Measurements from ENCODE around the gene CNDP1.
A peak's percentile ranks its signal among the peaks of the same experiment; 100 is the strongest.
"Not testable (repeated sequence)": the region's sequence is repeated elsewhere in the genome, so short reads cannot be mapped to it uniquely, and the experiment has no call there.

The CNDP1 gene

GRCh38 chr18:74549591-74550104, 15.3 kb downstream of the CNDP1 start:
- no peak for DNase-seq

- no peak for DNase-seq
Observed at GRCh38 chr18:74550886-74551285, 16.6 kb downstream of the CNDP1 start.

GRCh38 chr18:74551452-74551851, 17.2 kb downstream of the CNDP1 start:
- DNase-seq: no peak

- peak; percentile 61 to 77 for DNase-seq
Observed at GRCh38 chr18:74551936-74552555, 17.7 kb downstream of the CNDP1 start.

GRCh38 chr18:74556126-74556525, 21.8 kb downstream of the CNDP1 start:
- DNase-seq: no peak

- DNase-seq: no peak
Observed at GRCh38 chr18:74558096-74558495, 23.8 kb downstream of the CNDP1 start.

GRCh38 chr18:74562131-74562730, 27.9 kb downstream of the CNDP1 start:
- no peak for DNase-seq

GRCh38 chr18:74562775-74563174, 28.5 kb downstream of the CNDP1 start:
- no peak for DNase-seq

- DNase-seq: no peak
Observed at GRCh38 chr18:74563999-74564398, 29.7 kb downstream of the CNDP1 start.

GRCh38 chr18:74565164-74565563, 30.9 kb downstream of the CNDP1 start:
- not testable (repeated sequence) for DNase-seq

GRCh38 chr18:74565993-74566392, 31.7 kb downstream of the CNDP1 start:
- not testable (repeated sequence) for DNase-seq

- DNase-seq: no peak
Observed at GRCh38 chr18:74567822-74568221, 33.5 kb downstream of the CNDP1 start.

- DNase-seq: no peak
Observed at GRCh38 chr18:74569401-74569800, 35.1 kb downstream of the CNDP1 start.

- no peak for DNase-seq
Observed at GRCh38 chr18:74570266-74570665, 36.0 kb downstream of the CNDP1 start.

- no peak for DNase-seq
Observed at GRCh38 chr18:74571895-74572680, 37.8 kb downstream of the CNDP1 start.

GRCh38 chr18:74573053-74573452, 38.8 kb downstream of the CNDP1 start:
- DNase-seq: no peak

GRCh38 chr18:74574916-74575315, 40.6 kb downstream of the CNDP1 start:
- no peak for DNase-seq

GRCh38 chr18:74577019-74577418, 42.7 kb downstream of the CNDP1 start:
- DNase-seq: no peak

GRCh38 chr18:74579496-74580065, 45.3 kb downstream of the CNDP1 start:
- no peak for DNase-seq

- no peak for DNase-seq
Observed at GRCh38 chr18:74582642-74583041, 48.3 kb downstream of the CNDP1 start.

GRCh38 chr18:74587441-74587840, 53.1 kb downstream of the CNDP1 start:
- DNase-seq: no peak

- no peak for DNase-seq
Observed at GRCh38 chr18:74589021-74589420, 54.7 kb downstream of the CNDP1 start.

GRCh38 chr18:74589811-74590210, 55.5 kb downstream of the CNDP1 start:
- DNase-seq: no peak

GRCh38 chr18:74590671-74591070, 56.4 kb downstream of the CNDP1 start:
- DNase-seq: no peak

All from NCI-H1930 (cell line).